Dedifferentiated amniotic fluid mesenchymal stem cell (primary cell): ENCODE data around the gene C6orf132.
"Not testable (repeated sequence)": the region's sequence is repeated elsewhere in the genome, so short reads cannot be mapped to it uniquely, and the experiment has no call there.

Experiments
- DNase-seq: peaks from one replicate; pipeline ENCODE4 v3.0.0-alpha.2; 2016; ENCODE audit errors: extremely low spot score

The C6orf132 gene

GRCh38 chr6:42162812-42163211 lies 20.4 kb upstream of the C6orf132 start:
- DNase-seq = no peak

GRCh38 chr6:42162384-42162783 lies 20.0 kb upstream of the C6orf132 start:
- DNase-seq = no peak

- DNase-seq = no peak
Observed at GRCh38 chr6:42159431-42160024, 17.1 kb upstream of the C6orf132 start.

- no peak for DNase-seq
Observed at GRCh38 chr6:42158631-42159030, 16.2 kb upstream of the C6orf132 start.

GRCh38 chr6:42158011-42158410 lies 15.6 kb upstream of the C6orf132 start:
- DNase-seq = no peak

DNA sequence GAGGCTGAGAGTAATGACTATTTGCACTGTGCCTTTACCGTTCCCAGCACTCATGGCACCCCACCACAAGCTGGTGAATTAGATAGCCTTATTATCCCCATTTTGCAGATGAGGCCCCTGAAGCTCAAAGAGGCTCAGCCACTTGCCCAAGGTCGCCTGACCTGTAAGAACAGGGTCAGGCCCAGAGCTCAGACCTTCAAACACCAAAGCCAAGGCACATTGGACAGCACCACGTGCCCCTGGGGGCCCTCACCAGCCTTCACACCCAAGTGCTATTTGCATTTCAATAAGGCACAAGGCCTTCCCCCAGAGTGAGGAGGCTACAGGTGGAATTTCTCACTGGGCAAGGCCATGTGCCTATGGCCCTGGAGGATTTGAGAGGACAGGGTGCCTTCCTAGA lies 14.2 kb upstream of the C6orf132 start:
- no peak for DNase-seq

DNA sequence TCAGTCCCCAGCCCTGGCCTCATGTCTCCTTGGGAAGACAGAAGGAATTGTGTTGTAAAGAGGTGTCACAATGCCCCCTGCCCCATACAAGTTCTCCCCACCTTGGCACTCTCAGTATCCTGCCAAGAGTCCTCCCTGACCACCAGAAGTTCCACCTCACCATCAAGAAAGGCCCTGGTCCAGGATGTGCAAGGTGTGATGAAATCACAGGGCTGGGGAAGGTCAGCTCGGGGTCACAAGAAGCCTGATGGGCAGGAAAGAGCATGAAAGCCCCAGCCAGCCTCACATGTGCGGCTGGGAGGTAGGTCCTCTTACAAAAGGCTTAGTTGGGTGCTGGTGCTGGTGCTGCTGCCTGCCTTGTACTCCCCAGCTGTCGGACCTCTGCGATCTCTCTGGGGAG lies 12.9 kb upstream of the C6orf132 start:
- no peak for DNase-seq

DNA sequence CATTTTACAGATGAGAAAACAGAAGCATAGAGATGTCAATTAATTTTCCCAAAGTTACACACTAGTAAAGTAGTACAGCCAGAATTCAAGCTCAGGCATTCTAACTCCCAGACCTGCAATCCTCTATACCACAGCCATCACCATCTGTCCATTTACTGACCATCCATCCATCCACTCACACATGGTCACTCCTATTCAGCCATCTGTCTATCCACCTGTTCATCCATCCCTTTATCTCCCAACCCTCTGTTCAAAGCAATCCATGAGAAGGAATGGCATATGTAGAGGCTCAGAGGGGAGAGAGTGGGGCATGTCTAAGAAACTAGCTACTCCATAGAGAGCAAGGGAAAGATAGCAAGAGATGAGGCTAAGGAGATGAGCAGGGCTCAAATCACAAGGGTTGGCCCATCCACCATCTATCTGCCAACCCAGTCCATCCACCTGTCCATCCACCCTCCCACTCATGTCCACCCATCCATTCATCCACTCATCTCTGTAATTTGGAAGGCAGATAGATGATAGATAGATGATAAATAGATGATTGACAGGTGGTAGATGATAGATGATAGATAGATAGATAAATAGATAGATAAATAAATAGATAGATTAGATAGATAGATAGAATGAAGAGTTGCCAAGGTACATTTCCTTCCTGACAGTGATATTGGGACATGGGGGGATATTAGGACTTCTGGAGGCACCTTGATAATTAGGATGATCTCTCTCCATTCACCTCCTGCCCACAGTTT lies 12.2 kb upstream of the C6orf132 start:
- DNase-seq = no peak

GRCh38 chr6:42153921-42154320 lies 11.5 kb upstream of the C6orf132 start:
- no peak for DNase-seq

DNA sequence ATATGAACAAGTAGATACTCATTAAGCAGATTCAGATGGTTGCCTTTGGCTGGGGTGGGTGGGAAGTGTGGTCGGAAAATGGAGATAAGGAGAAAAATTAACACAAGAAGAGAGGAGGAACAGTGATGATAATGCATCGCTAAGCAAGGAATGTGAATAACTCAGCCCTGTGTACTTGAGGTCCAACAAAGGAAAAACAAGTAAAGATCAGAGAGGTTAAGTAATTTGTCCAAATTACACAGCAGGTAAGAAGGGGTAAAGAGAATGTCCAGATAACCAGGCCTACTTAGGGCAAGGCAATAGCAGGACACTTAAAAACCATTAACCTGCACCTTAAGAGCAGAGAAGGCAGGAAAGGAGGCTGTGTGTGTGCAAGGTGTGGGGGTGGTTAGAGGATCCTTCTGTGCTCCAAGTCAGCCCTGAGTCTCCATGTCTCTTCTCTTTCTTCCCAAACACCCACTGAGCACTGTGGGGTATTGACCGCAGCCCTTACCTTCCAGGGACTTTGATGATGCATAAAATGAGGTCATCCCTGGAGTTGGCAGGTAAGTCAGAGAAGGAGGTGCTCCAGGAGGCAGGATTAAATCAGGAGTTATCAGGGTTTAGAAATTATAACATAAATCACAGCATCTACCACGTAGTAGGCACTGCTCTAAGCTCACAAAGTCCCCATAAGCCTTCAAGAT lies 10.3 kb upstream of the C6orf132 start:
- not testable (repeated sequence) for DNase-seq

- no peak for DNase-seq
Observed at GRCh38 chr6:42152024-42152423, 9.6 kb upstream of the C6orf132 start.

GRCh38 chr6:42150254-42150653 lies 7.8 kb upstream of the C6orf132 start:
- no peak for DNase-seq

DNA sequence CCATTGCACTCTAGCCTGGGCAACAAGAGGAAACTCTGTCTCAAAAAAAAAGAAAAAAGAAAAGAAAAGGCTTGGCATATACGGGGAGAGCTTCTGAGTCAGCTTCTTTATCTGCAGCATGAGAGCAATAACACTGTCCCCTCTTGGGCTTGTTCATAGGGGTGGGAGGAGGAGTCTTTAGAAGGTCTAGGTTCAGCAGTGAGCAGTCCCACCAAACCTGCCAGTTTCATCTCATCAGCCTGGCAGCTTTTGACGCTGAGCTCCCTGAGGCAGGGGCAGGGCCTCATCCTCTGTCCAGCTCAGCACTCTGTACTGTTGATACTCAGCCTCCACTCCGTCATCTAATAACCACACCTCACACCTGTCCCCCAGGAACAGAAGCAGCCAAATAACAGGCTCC lies 5.6 kb upstream of the C6orf132 start:
- no peak for DNase-seq

DNA sequence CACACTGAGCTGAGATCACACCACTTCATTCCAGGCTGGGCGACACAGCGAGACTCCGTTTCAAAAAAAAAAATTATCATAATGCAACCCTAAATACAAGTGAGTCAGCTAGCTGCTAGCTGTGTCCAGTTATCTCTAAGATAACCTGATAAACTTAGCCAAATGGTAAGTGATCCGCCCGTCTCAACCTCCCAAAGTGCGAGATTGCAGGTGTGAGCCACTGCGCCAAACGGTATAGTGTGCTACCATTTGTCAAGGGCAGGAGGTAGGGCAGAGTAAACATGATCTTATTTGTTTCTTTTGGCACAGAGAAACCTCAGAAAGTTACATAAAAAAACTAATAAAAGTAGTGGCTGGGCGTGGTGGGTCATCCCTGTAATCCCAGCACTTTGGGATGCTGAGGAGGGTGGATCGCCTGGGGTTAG lies 4.7 kb upstream of the C6orf132 start:
- DNase-seq = no peak

DNA sequence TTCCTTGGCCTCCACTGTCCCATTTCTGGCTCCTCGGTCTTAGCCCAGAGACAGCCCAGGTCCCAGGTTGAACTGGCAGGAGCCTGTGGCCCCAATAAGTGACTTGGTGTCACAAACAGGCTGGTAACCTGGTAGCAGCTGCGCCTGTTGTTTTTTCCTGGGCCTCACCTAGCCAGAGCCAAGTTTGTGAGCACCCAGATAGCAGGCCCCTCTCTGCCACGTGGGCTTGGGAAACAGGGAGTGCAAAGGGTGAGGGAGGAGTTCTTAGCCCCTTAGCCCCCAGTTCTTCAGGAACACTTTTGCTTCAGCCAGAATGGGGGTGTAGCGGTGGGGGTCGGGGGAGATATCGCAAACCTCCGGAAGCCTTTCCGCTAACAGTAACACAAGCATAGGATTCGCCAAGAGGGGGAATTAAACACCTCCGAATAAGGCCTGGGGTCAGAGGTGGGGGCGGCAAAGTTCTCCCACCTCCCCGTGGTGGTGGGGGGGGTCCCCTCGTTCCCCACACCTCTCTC lies 760 bp downstream of the C6orf132 start:
- no peak for DNase-seq

DNA sequence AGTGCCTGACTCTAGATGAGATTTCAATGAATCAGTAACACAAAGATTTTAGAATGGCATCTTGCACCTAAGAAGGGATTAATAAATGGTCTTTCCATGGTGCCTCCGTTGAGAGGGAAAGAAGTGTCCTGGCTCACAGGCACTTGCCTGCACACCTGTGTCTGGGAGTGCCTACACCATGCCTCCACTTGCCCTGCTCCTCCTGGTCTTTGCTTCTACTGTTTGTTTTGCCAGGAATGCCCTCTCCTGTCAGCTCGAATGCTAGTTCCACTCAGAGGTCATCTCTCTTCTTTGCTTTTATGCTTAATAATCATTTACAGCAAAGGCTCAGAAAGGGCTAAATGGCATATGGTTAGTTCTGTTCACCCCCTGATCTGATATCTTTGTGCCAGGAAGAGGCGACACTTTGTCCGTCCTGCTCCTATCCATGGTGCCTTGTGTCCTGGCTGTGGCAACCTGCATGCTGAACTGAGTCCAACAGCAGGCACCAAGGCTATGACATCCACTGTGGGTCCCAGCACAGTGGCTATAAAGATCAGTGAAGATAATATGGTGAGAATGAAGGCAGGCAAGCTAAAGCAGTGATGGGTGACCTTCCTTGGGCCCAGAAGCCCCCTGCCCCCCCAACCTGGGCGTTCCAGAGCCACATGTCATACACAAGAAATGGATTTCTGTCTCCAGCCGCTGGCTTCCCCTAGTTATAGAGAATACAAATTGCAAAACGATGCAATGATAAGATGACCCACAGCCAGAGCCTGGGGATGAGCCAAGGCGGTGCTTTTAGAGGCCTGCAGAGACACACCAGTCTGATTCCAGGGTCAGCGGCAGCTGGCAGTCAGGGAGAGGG lies 1.4 kb downstream of the C6orf132 start:
- no peak for DNase-seq

DNA sequence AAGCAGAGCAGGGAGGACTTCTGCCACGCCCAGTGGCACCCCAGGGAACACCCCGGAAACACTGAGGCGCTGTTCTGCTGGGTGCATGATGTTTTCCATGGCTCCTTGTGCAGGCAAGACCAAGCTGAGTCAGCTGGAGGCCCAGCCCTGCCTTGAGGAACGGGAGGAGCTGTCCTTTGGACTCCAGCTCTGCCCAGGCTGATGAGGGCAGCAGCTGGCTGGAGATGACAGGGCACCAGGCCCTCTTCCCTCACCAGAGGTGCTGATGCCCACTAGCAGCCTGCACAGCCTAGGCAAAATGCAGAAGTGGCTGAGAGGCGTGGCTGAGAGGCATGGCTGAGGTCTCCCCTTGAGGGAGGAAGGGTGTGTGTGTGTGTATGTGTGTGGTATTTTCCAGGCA lies 2.4 kb downstream of the C6orf132 start:
- DNase-seq = no peak

DNA sequence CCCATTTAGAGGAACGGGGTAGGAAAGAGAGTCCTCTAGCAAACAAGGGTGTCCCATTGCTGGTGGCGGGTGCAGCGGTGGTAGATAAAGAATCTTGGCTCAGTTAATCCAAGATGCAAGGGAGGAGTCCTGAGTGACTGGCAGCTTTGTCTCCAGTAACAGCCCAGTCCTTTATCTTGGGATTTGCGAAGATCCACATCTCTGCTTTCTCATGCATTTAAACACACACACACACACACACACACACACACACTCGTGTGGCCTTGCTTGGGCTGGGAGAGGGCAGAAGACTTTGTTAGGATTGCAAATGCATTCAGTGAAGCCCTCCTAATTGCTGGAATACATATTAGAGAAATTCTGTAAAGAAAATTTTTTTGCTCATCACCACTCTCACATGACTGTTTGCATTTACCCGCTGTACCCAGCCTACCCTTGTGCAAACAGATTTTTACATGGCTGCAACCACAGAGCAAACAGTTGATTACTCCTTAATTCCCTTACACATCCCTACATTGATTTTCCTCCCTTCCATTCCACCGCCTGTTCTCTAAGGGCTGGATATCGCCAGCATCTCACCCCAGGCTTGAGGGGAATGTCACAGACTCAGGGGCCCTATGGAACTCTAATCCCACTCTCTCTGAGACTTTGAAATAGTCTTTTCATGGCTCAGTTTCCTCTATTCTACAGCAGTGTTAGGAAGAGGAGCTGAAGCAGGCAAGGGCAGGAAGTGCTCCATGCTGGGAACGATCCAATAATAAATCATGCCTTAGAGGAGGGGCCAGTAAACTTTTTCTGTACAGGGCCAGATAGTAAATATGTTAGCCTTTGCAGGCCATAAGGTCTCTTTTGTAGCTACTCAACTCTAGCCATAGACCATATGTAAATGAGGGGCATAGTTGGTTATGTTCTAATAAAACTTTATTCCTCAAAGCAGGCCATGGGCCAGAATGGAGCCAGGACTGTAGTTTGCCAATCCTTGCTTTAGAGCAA lies 3.5 kb downstream of the C6orf132 start:
- DNase-seq = no peak

GRCh38 chr6:42138190-42138589 lies 4.2 kb downstream of the C6orf132 start:
- DNase-seq = no peak

GRCh38 chr6:42137194-42137753 lies 5.1 kb downstream of the C6orf132 start:
- DNase-seq = no peak
